Trophoblast cell (in vitro differentiated cells and primary cell): Measurements from ENCODE around the gene TPM2.
A peak's percentile ranks its signal among the peaks of the same experiment; 100 is the strongest.

ENCODE experiments used
- DNase-seq, 2 donors: peaks; one replicate each; pipeline ENCODE4 v3.0.0-alpha.2; 2016
- H2AFZ ChIP-seq: 2 replicates; pipeline ENCODE4 v1.6.1; 2013; ENCODE audit warnings: low read length, moderate library complexity, mild to moderate bottlenecking; ENCODE audit not compliant: insufficient read depth, poor library complexity
- H2AK5ac ChIP-seq: 2 replicates; pipeline ENCODE4 v1.6.1; 2013; ENCODE audit warnings: mild to moderate bottlenecking, low read length
- H2BK120ac ChIP-seq: 2 replicates; pipeline ENCODE4 v1.6.1; 2013; ENCODE audit warnings: low read length, mild to moderate bottlenecking, moderate library complexity; ENCODE audit not compliant: insufficient read depth, poor library complexity
- H2BK12ac ChIP-seq: 2 replicates; pipeline ENCODE4 v1.6.1; 2013; ENCODE audit warnings: mild to moderate bottlenecking, low read length, moderate library complexity
- H2BK5ac ChIP-seq: 2 replicates; pipeline ENCODE4 v1.6.1; 2013; ENCODE audit warnings: low read length, low read depth, moderate library complexity, mild to moderate bottlenecking; ENCODE audit not compliant: poor library complexity
- H3K14ac ChIP-seq: 2 replicates; pipeline ENCODE4 v1.6.1; 2013; ENCODE audit warnings: mild to moderate bottlenecking, low read length
- H3K18ac ChIP-seq: 2 replicates; pipeline ENCODE4 v1.6.1; 2013; ENCODE audit warnings: mild to moderate bottlenecking, low read length
- H3K23ac ChIP-seq: 2 replicates; pipeline ENCODE4 v1.6.1; 2013; ENCODE audit warnings: low read length
- H3K27ac ChIP-seq: 2 replicates; pipeline ENCODE4 v1.5.1; 2013; ENCODE audit warnings: low read depth, mild to moderate bottlenecking, inconsistent platforms, low read length, moderate library complexity
- H3K27me3 ChIP-seq: 2 replicates; pipeline ENCODE4 v1.6.1; 2013; ENCODE audit warnings: inconsistent platforms, mild to moderate bottlenecking, low read length, moderate library complexity; ENCODE audit not compliant: insufficient read depth
- H3K36me3 ChIP-seq, 2 experiments: 1 replicate in 1 of 2; 2 replicates in 1 of 2; pipeline ENCODE4 v1.6.1; 2013; ENCODE audit warnings: low read length in 2 of 2, mild to moderate bottlenecking in 2 of 2, moderate library complexity in 1 of 2; ENCODE audit not compliant: insufficient read depth in 2 of 2, control insufficient read depth in 1 of 2
- H3K4ac ChIP-seq: 2 replicates; pipeline ENCODE4 v1.6.1; 2013; ENCODE audit warnings: low read depth, mild to moderate bottlenecking, low read length, moderate library complexity
- H3K4me1 ChIP-seq, 2 experiments: 1 replicate in 1 of 2; 2 replicates in 1 of 2; pipeline ENCODE4 v1.6.1; 2013; ENCODE audit warnings: low read length in 2 of 2, mild to moderate bottlenecking in 2 of 2, moderate library complexity in 1 of 2; ENCODE audit not compliant: insufficient read depth in 2 of 2, control insufficient read depth in 1 of 2
- H3K4me2 ChIP-seq: 2 replicates; pipeline ENCODE4 v1.6.1; 2013; ENCODE audit warnings: inconsistent platforms, mild to moderate bottlenecking, low read length, moderate library complexity
- H3K4me3 ChIP-seq: 2 replicates; pipeline ENCODE4 v1.5.1; 2013; ENCODE audit warnings: mild to moderate bottlenecking, low read depth, low read length, inconsistent platforms
- H3K79me1 ChIP-seq: one replicate; pipeline ENCODE4 v1.6.1; 2013; ENCODE audit warnings: low read length
- H3K79me2 ChIP-seq: 2 replicates; pipeline ENCODE4 v1.6.1; 2013; ENCODE audit warnings: low read length, mild to moderate bottlenecking; ENCODE audit not compliant: control insufficient read depth, insufficient read depth, poor library complexity
- H3K9ac ChIP-seq: 2 replicates; pipeline ENCODE4 v1.6.1; 2013; ENCODE audit warnings: mild to moderate bottlenecking, low read length
- H3K9me3 ChIP-seq: 2 replicates; pipeline ENCODE4 v1.6.1; 2013; ENCODE audit warnings: low read depth, mild to moderate bottlenecking, control low read depth, inconsistent platforms, low read length; ENCODE audit not compliant: insufficient read depth
- H4K12ac ChIP-seq: 2 replicates; pipeline ENCODE4 v1.6.1; 2013; ENCODE audit warnings: low read depth, mild to moderate bottlenecking, low read length, moderate library complexity
- H4K8ac ChIP-seq: 2 replicates; pipeline ENCODE4 v1.6.1; 2013; ENCODE audit warnings: low read depth, mild to moderate bottlenecking, low read length, moderate library complexity
- H4K91ac ChIP-seq: one replicate; pipeline ENCODE4 v1.6.1; 2013; ENCODE audit warnings: low read depth, mild to moderate bottlenecking, low read length, moderate library complexity
- WGBS: extraction: QIAGEN DNeasy Blood & Tissue Kit; methylation state at CpG from one replicate; pipeline ENCODE4 v1.1.7; 2013; ENCODE audit warnings: missing lambda C conversion rate; ENCODE audit not compliant: insufficient read length, insufficient coverage; ENCODE audit errors: extremely low coverage; 5-methylcytosine and 5-hydroxymethylcytosine counted together

The TPM2 gene

GRCh38 chr9:35679091-35679490 lies 10.6 kb downstream of the TPM2 start:
- H3K79me2 ChIP-seq = no peaks in the 10 kb centered on the region
- H3K9ac ChIP-seq = no peak overlapping the region
- no peak overlapping the region for H2BK120ac ChIP-seq
- no peak for DNase-seq
- peaks cover 5 to 11% of the 10 kb centered on the region in 2 experiments for H3K4me1 ChIP-seq
- H2AK5ac ChIP-seq = no peak overlapping the region
- H3K27ac ChIP-seq = no peak overlapping the region
- no peaks in the 10 kb centered on the region for H3K9me3 ChIP-seq
- no peak overlapping the region for H3K23ac ChIP-seq
- H3K27me3 ChIP-seq = no peaks in the 10 kb centered on the region
- H3K79me1 ChIP-seq = peaks cover 3% of the 10 kb centered on the region
- no peak overlapping the region for H4K91ac ChIP-seq
- no CpG with 5 or more reads among the region's 5 CpGs for WGBS
- H3K4ac ChIP-seq = no peak overlapping the region
- no peak overlapping the region for H4K8ac ChIP-seq
- H3K14ac ChIP-seq = no peak overlapping the region
- no peak overlapping the region for H2BK12ac ChIP-seq
- H3K18ac ChIP-seq = no peak overlapping the region
- H3K4me2 ChIP-seq = no peak overlapping the region
- no peak overlapping the region for H2BK5ac ChIP-seq
- no peak overlapping the region for H3K4me3 ChIP-seq
- no peak overlapping the region for H2AFZ ChIP-seq
- peaks cover 17 to 26% of the 10 kb centered on the region in 2 experiments for H3K36me3 ChIP-seq
- H4K12ac ChIP-seq = no peak overlapping the region

GRCh38 chr9:35675732-35676392 lies 13.9 kb downstream of the TPM2 start:
- Histone ChIP-seq H2AK5ac (no peak overlapping the region), H3K79me2 (no peaks in the 10 kb centered on the region), H3K9me3 (no peaks in the 10 kb centered on the region), H3K4me3 (peak overlapping the region; percentile 62), H3K27me3 (peaks cover 3% of the 10 kb centered on the region), H2AFZ (peak overlapping the region; percentile 84), H3K4ac (no peak overlapping the region), H3K27ac (no peak overlapping the region), H2BK12ac (no peak overlapping the region), H4K12ac (peak overlapping the region; percentile 10), H3K14ac (peak overlapping the region; percentile 16), H3K23ac (no peak overlapping the region), H2BK5ac (no peak overlapping the region), H2BK120ac (no peak overlapping the region), H3K79me1 (peaks cover 3% of the 10 kb centered on the region), H4K8ac (peak overlapping the region; percentile 67), H3K9ac (peak overlapping the region; percentile 20), H4K91ac (peak overlapping the region; percentile 16), H3K36me3 (no peaks in the 10 kb centered on the region), H3K18ac (no peak overlapping the region), H3K4me1 (peaks cover 5 to 11% of the 10 kb centered on the region in 2 experiments), H3K4me2 (peak overlapping the region; percentile 97)
- DNase-seq = no peak
- WGBS = no CpG with 5 or more reads among the region's 51 CpGs

- peaks cover 3% of the 10 kb centered on the region for H3K27me3 ChIP-seq
- H2BK5ac ChIP-seq = no peak overlapping the region
- H4K8ac ChIP-seq = peak overlapping the region; percentile 67
- WGBS = no CpG with 5 or more reads among the region's 13 CpGs
- H3K79me1 ChIP-seq = peaks cover 3% of the 10 kb centered on the region
- peaks cover 5 to 11% of the 10 kb centered on the region in 2 experiments for H3K4me1 ChIP-seq
- peak overlapping the region; percentile 97 for H3K4me2 ChIP-seq
- no peak overlapping the region for H3K18ac ChIP-seq
- no peak overlapping the region for H3K23ac ChIP-seq
- H3K9me3 ChIP-seq = no peaks in the 10 kb centered on the region
- H2BK120ac ChIP-seq = no peak overlapping the region
- peak overlapping the region; percentile 84 for H2AFZ ChIP-seq
- peak overlapping the region; percentile 15 for H4K91ac ChIP-seq
- no peak overlapping the region for H3K27ac ChIP-seq
- H2BK12ac ChIP-seq = no peak overlapping the region
- no peak overlapping the region for H2AK5ac ChIP-seq
- no peak overlapping the region for H4K12ac ChIP-seq
- no peaks in the 10 kb centered on the region for H3K36me3 ChIP-seq
- H3K4ac ChIP-seq = no peak overlapping the region
- H3K14ac ChIP-seq = no peak overlapping the region
- no peaks in the 10 kb centered on the region for H3K79me2 ChIP-seq
- peak overlapping the region; percentile 3 for H3K9ac ChIP-seq
- H3K4me3 ChIP-seq = peak overlapping the region; percentile 62
- no peak for DNase-seq
Measured at GRCh38 chr9:35675204-35675603, 14.5 kb downstream of the TPM2 start.

GRCh38 chr9:35674025-35674361 lies 15.7 kb downstream of the TPM2 start:
- Histone ChIP-seq H4K12ac (no peak overlapping the region), H3K14ac (no peak overlapping the region), H3K9ac (no peak overlapping the region), H2AFZ (no peak overlapping the region), H3K23ac (no peak overlapping the region), H2BK5ac (no peak overlapping the region), H2AK5ac (no peak overlapping the region), H2BK120ac (no peak overlapping the region), H3K4me2 (no peak overlapping the region), H3K36me3 (no peaks in the 10 kb centered on the region), H3K9me3 (no peaks in the 10 kb centered on the region), H3K18ac (no peak overlapping the region), H3K27me3 (peaks cover 3% of the 10 kb centered on the region), H3K79me1 (peaks cover 3% of the 10 kb centered on the region), H4K8ac (no peak overlapping the region), H3K27ac (no peak overlapping the region), H3K4ac (no peak overlapping the region), H3K4me1 (peaks cover 5 to 15% of the 10 kb centered on the region in 2 experiments), H4K91ac (no peak overlapping the region), H3K4me3 (no peak overlapping the region), H2BK12ac (no peak overlapping the region), H3K79me2 (no peaks in the 10 kb centered on the region)
- WGBS = no CpG with 5 or more reads among the region's 3 CpGs
- no peak for DNase-seq
